Fibroblast of the aortic adventitia (primary cell): ENCODE results near the gene CGRRF1. TPM values are rescaled to one million over a fixed set of nuclear protein-coding genes. Genes with fewer than 3 reads are reported as not detected.
A peak's percentile ranks its signal among the peaks of the same experiment; 100 is the strongest.

ENCODE experiments used
- DNase-seq: peaks from one replicate; pipeline ENCODE4 v3.0.0-alpha.2; 2010; ENCODE audit warnings: low read depth
- H3K4me3 ChIP-seq: 2 replicates; pipeline ENCODE4 v1.5.1; 2011; ENCODE audit warnings: low read depth, mild to moderate bottlenecking, control low read depth, low read length, moderate library complexity
- total RNA-seq: library from RNA; depleted of rRNA; stranded (reverse); fragments of >200 nt; gene quantifications from 2 replicates; pipeline ENCODE4 v1.2.3, GENCODE V29; 2012; ENCODE audit warnings: low replicate concordance
- TF ChIP-seq, protein P1 (sequence below): IDR thresholded peaks from 2 replicates; pipeline ENCODE4 v1.5.1; 2011; ENCODE audit warnings: mild to moderate bottlenecking, low read length, control low read depth, inconsistent platforms; ENCODE audit not compliant: insufficient read depth

CGRRF1 gene
- total RNA-seq, 1 donor: 19.7 TPM

DNA sequence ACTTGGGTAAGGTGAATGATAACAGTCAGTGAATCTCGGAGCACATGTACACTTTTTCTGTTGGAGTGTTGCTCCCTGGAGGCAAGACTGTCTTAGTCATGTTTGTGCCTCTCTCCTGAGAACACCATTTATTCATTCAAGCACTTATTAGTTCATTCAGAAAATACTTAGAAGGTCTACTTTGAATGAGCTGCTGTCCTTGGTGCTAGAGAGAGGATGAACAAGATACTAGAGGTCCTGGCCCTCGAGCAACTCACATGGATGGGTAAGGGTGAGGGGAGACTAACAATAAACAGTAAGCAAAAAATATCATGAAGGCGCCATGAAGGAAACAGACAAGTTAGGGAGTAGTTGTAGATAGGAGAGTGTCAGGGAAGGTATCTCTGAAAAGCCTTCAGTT lies 40.2 kb downstream of the CGRRF1 start:
- TF ChIP-seq, protein P1, sequence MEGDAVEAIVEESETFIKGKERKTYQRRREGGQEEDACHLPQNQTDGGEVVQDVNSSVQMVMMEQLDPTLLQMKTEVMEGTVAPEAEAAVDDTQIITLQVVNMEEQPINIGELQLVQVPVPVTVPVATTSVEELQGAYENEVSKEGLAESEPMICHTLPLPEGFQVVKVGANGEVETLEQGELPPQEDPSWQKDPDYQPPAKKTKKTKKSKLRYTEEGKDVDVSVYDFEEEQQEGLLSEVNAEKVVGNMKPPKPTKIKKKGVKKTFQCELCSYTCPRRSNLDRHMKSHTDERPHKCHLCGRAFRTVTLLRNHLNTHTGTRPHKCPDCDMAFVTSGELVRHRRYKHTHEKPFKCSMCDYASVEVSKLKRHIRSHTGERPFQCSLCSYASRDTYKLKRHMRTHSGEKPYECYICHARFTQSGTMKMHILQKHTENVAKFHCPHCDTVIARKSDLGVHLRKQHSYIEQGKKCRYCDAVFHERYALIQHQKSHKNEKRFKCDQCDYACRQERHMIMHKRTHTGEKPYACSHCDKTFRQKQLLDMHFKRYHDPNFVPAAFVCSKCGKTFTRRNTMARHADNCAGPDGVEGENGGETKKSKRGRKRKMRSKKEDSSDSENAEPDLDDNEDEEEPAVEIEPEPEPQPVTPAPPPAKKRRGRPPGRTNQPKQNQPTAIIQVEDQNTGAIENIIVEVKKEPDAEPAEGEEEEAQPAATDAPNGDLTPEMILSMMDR: no peak
- DNase-seq: peak; percentile 21
- H3K4me3 ChIP-seq: no peak overlapping the region

DNA sequence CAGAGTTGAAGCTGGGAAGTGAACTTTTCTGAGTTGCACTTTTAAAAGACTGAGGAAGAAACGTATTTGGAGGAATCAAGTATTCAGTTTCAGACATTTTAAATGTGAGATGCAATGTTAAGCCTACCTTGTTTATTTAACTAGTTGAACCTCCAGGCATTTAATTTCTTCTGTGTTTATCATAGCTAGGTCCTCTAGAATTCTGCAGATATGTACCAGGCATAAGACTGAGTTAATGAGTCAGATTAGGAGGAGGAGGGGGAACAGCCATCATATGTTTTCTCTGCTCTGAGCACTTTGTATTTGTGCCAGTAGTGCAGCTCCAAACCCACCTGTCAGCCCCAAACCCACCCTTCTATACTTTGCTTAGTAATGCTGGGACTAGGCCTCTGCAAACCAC lies 40.8 kb downstream of the CGRRF1 start:
- H3K4me3 ChIP-seq: no peak overlapping the region
- no peak for DNase-seq
- TF ChIP-seq, protein P1: no peak

- no peak overlapping the region for H3K4me3 ChIP-seq
- TF ChIP-seq, protein P1: no peak
- no peak for DNase-seq
Measured at GRCh38 chr14:54554401-54554800, 44.7 kb downstream of the CGRRF1 start.

GRCh38 chr14:54555651-54556050 lies 45.9 kb downstream of the CGRRF1 start:
- H3K4me3 ChIP-seq: no peak overlapping the region
- no peak for DNase-seq
- TF ChIP-seq, protein P1: no peak

DNA sequence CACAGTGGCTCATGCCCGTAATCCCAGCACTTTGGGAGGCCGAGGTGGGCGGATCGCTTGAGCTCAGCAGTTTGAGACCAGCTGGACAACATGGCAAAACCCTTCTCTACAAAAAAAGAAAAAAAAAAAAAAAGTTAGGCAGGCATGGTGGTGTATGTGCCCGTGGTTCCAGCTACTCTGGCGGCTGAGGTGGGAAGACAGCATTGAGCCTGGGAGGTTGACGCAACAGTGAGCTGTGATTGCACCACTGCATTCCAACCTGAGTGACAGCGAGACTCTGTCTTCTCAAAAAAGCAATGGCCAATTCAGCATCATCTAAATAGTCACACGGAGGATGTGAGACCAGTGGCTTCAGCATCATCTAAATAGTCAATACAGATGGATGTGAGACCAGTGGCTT lies 46.8 kb downstream of the CGRRF1 start:
- no peak for DNase-seq
- no peak overlapping the region for H3K4me3 ChIP-seq
- TF ChIP-seq, protein P1: no peak

DNA sequence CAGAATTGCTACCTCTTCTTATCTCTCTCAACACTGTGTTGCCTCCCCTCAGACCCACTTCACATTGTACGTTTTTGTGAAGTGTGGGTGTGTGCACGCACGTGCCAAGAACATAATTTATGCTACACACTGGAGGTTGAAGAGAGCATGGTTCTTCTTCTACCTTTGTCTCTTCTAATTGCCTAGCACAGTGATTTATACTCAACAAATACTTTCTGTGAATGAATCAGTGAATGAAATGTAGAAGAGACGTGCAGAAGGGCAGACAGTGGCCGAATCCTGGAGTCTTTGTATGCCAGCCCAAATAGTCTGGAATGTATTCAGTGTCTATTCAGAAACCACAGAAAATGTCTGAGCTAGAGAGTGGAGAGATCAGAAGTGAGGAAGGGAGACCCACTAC lies 52.6 kb downstream of the CGRRF1 start:
- TF ChIP-seq, protein P1: no peak
- peak; percentile 21 for DNase-seq
- no peak overlapping the region for H3K4me3 ChIP-seq
